ENCODE measurements around the gene DTNA. TPM values are rescaled to one million over a fixed set of nuclear protein-coding genes. Genes with fewer than 3 reads are reported as not detected.

DTNA gene
- total RNA-seq, 2 experiments from 2014 or later, result 0.58 to 0.66 TPM

DNA sequence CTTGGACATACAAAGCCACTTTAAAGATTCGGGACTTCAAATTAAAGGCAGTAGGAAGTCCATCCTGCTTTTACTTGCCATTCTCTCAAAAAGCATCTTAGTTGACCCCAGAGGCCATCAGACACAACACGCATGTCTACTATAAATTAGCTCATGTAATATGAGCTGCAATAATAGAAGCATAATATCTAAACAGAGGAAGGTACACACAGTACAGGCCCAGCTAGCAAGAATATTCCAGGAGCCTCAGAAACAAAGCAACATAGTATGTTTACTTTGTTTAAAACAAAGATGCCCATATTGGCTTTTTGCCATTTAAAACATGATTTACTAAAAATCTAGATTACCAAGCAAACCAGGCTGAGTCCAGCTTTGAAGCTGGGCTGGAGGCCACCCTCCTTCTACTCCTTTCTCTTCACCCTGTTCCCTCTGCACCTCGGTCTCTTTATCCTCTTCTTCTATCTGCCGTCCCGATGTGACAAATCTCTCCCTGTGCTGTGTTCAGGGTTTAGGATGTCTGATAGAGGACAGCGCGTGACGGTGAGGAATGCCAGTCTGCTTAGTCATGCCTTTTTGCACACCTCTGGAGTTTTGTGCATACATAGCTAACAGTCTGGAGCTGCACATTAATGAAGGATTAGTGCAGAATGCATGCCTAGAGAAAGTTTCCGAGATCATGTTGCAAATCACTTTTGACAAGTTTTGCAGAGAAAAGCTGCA is 28.2 kb downstream of the DTNA start:
- Mint-ChIP-seq H3K4me1 (no peaks in the 10 kb centered on the region), H3K4me3 (no peak overlapping the region), H3K27me3 (peaks cover 8% of the 10 kb centered on the region), H3K27ac (no peak overlapping the region), H3K36me3 (no peaks in the 10 kb centered on the region), H3K9me3 (no peaks in the 10 kb centered on the region)
- DNase-seq, result no peak

DNA sequence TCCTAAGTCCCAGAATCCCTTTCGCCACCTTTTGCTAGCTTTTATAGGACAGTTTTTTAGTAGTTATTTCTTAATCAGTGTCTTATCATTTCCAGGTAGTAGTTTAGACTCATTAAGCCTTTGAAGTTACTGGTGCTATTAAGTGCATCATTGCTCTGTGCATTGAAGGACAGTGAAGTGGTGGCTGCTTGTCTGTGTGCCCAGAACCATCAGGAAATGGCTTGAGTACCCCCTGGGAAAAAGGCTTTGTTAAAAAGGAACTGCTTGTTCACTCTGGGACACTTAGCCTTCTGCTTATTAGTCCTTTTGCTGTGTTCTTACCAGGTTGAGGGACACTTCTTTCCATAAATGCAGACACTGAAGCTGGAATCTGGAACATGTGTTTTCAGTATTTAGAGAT is 30.0 kb downstream of the DTNA start:
- Mint-ChIP-seq H3K27ac (no peak overlapping the region), H3K36me3 (no peaks in the 10 kb centered on the region), H3K4me3 (no peak overlapping the region), H3K4me1 (no peaks in the 10 kb centered on the region), H3K27me3 (peaks cover 8% of the 10 kb centered on the region), H3K9me3 (no peaks in the 10 kb centered on the region)
- DNase-seq, result no peak

DNA sequence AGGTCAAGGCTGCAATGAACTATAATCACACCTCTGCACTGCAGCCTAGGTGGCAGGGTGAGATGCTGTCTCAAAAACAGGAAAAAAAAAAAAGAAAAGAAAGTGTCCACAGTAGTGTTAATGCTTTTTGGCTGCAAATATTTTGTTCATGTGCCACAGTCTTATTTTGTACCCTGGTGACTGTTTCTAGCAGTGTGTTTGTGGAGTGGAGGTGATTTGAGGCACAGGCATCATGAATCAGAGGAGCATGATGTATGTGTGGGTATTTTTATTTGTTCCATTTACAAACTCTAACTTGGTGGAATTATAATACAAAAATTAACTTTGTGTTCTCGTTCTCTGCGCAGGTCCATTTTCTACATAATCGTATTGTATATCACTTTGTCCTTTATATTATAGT is 30.6 kb downstream of the DTNA start:
- DNase-seq, result no peak
- H3K4me3 Mint-ChIP-seq, result no peak overlapping the region
- no peaks in the 10 kb centered on the region for H3K4me1 Mint-ChIP-seq
- H3K27ac Mint-ChIP-seq, result no peak overlapping the region
- peaks cover 8% of the 10 kb centered on the region for H3K27me3 Mint-ChIP-seq
- no peaks in the 10 kb centered on the region for H3K9me3 Mint-ChIP-seq
- no peaks in the 10 kb centered on the region for H3K36me3 Mint-ChIP-seq

DNA sequence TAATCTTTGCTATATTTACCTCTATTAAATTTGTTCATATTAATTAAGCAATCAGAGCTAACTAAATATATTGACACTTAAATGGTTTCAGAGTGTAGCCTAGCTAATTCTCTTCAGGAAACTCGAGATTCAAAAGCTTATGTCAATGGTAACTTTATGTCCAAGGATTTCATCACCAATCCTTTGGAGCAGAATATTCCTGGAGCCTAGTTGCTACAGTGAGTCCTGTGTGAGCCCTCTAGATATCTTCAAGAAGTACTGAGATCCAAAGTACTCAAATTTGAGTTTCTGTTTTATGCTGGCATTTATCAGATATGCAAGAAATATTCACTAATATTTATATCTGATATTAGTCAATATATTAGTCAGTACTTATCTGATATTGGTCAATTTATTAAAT is 31.3 kb downstream of the DTNA start:
- Mint-ChIP-seq H3K4me1 (no peaks in the 10 kb centered on the region), H3K27me3 (peaks cover 8% of the 10 kb centered on the region), H3K27ac (no peak overlapping the region), H3K9me3 (no peaks in the 10 kb centered on the region), H3K36me3 (no peaks in the 10 kb centered on the region), H3K4me3 (no peak overlapping the region)
- DNase-seq, result no peak

DNA sequence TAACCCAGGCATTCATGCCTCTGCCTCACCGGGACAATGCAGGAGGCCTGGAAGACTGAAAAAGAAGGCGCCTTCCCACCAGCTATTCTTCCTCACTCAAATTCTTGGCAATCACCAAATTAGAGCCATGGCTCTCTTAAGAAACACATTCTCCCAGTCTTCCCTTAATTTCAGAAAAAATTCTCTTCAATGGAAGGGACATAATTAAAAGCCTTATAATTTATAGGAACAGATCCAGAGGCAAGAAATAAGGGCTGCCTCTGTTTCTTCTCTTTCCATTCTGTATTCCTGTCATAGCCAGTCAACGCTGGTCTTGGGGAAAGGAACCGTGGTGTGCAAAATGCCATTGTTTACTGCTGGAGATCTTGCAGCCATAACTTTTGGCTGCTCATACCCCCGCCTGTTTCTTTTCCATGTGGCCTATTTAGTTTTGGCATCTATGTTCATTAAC is 32.8 kb downstream of the DTNA start:
- H3K4me1 Mint-ChIP-seq, result no peaks in the 10 kb centered on the region
- H3K27me3 Mint-ChIP-seq, result peaks cover 10% of the 10 kb centered on the region
- H3K27ac Mint-ChIP-seq, result no peak overlapping the region
- no peaks in the 10 kb centered on the region for H3K36me3 Mint-ChIP-seq
- no peak for DNase-seq
- no peak overlapping the region for H3K4me3 Mint-ChIP-seq
- no peaks in the 10 kb centered on the region for H3K9me3 Mint-ChIP-seq

DNA sequence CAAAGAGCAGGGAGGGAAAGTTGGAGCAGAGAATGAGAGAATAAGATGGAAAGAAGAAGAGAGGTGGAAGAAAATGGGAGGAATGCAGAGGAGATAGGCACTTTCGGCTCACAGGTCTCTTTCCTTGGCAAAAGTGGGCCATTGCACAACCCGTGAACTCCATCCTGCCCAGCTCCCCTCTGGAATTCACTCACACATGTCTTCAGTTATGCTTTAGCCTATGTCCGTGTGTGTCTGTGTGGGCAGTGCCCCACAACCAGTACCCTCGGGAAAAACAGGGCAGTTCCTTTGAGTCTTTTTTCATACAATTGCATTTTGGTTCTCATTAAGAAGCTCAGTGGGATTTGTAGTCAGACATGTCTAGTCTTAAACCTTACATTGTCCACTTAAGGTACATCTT is 34.5 kb downstream of the DTNA start:
- H3K4me1 Mint-ChIP-seq, result no peaks in the 10 kb centered on the region
- H3K4me3 Mint-ChIP-seq, result no peak overlapping the region
- DNase-seq, result no peak
- H3K9me3 Mint-ChIP-seq, result no peaks in the 10 kb centered on the region
- H3K27me3 Mint-ChIP-seq, result peaks cover 15% of the 10 kb centered on the region
- H3K27ac Mint-ChIP-seq, result no peak overlapping the region
- H3K36me3 Mint-ChIP-seq, result no peaks in the 10 kb centered on the region

DNA sequence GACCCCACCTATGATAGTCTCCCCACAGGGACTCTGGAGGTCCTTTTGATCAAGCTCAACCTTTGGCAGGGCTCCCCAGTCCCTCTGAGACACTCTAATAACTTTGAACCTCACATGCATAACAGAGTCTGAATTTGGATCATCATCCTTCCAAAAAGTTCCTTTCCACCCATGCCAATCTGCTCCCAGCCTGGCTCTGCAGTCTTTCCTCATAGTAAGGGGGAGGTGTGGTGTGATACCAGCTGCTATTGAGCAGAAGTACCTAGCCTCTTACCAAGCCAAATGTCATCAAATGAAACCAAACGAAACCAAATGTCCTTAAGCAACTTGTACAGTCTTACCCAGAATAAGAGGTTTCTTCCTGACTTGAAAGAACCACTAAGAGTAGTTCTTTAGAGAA is 36.5 kb downstream of the DTNA start:
- no peak overlapping the region for H3K4me3 Mint-ChIP-seq
- no peaks in the 10 kb centered on the region for H3K9me3 Mint-ChIP-seq
- H3K4me1 Mint-ChIP-seq, result no peaks in the 10 kb centered on the region
- H3K27me3 Mint-ChIP-seq, result peaks cover 15% of the 10 kb centered on the region
- H3K36me3 Mint-ChIP-seq, result no peaks in the 10 kb centered on the region
- no peak for DNase-seq
- H3K27ac Mint-ChIP-seq, result no peak overlapping the region

DNA sequence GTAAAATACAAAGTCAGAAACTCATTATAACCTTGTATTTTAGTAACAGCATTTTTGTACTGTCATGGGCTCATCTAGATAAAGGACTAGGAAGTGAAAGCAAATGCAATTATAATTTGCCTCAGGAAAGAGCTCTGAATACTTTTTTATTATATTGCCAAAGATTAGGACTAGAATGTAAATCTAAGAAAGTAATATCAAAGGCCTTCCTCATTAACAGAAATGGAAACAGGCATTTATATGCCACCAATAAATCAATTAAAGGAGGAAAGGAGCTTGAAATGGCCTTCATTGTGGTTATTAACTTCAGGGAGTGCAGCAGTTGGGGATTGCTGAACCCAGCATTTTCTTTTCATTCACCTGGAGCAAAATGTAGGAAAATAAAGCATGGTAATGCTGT is 39.6 kb downstream of the DTNA start:
- no peaks in the 10 kb centered on the region for H3K9me3 Mint-ChIP-seq
- no peaks in the 10 kb centered on the region for H3K36me3 Mint-ChIP-seq
- no peak overlapping the region for H3K27ac Mint-ChIP-seq
- no peaks in the 10 kb centered on the region for H3K4me1 Mint-ChIP-seq
- H3K4me3 Mint-ChIP-seq, result no peak overlapping the region
- peaks cover 10% of the 10 kb centered on the region for H3K27me3 Mint-ChIP-seq
- DNase-seq, result no peak

DNA sequence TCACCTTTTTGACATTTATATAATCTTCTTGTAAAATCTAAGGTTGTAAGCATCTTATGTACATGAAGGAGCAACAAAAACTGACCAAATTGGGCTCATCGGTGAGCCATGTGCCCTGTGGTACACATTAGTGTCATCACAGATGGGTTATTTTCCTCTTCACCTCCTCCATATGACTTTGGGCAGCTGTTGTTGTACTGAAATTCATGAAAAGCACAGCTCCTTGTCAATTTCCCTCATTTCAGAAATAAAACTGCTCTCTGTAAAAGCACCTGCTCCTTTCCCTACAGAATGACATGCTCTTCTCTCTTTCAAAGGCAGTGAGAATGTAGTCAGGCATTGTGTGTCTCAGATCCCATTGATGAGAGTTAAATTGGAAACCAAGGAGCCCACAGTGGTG is 42.0 kb downstream of the DTNA start:
- H3K9me3 Mint-ChIP-seq, result no peaks in the 10 kb centered on the region
- H3K36me3 Mint-ChIP-seq, result no peaks in the 10 kb centered on the region
- H3K27me3 Mint-ChIP-seq, result peaks cover 10% of the 10 kb centered on the region
- H3K4me3 Mint-ChIP-seq, result no peak overlapping the region
- H3K27ac Mint-ChIP-seq, result no peak overlapping the region
- DNase-seq, result no peak
- no peaks in the 10 kb centered on the region for H3K4me1 Mint-ChIP-seq

DNA sequence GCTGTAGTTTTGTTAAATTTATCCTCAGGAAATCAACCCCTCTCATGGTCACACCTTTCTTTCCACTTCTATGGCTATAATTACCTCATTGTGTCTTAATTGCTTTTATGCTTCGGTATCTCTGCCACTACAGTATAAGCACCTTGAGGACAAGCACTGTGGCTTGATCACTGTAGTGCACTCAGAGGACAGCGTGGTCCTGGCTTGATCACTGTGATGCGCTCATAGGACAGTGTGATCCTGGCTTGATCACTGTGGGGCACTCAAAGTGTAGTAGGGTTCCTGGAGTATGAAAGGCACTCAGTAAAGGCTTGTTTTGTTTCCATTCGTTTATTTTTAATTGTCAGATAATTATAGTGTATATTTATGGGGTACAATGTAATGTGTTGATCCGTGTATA is 44.2 kb downstream of the DTNA start:
- Mint-ChIP-seq H3K36me3 (no peaks in the 10 kb centered on the region), H3K27me3 (peaks cover 8% of the 10 kb centered on the region), H3K9me3 (no peaks in the 10 kb centered on the region), H3K27ac (no peak overlapping the region), H3K4me3 (no peak overlapping the region), H3K4me1 (no peaks in the 10 kb centered on the region)
- no peak for DNase-seq

DNA sequence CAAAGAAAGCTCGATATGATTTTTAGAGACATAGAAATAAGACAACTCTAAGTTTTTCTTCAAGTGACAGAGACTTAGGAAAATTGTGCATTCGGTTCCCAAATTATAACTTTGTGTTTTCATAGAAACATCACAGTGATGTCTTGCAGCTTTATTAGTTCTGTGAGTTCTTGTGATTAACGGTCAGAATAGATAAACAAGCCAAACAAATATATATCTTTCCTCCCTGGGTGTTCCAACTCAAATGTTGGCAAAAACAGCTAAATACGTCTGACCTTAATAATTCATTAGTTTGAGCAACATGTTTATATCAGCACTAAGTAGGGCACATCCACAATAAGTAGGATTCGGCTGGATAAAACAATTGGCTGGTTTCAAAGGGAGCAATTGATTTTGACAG is 47.6 kb downstream of the DTNA start:
- Mint-ChIP-seq H3K27ac (no peak overlapping the region), H3K36me3 (no peaks in the 10 kb centered on the region), H3K9me3 (no peaks in the 10 kb centered on the region), H3K27me3 (peaks cover 13% of the 10 kb centered on the region), H3K4me1 (no peaks in the 10 kb centered on the region), H3K4me3 (no peak overlapping the region)
- no peak for DNase-seq

DNA sequence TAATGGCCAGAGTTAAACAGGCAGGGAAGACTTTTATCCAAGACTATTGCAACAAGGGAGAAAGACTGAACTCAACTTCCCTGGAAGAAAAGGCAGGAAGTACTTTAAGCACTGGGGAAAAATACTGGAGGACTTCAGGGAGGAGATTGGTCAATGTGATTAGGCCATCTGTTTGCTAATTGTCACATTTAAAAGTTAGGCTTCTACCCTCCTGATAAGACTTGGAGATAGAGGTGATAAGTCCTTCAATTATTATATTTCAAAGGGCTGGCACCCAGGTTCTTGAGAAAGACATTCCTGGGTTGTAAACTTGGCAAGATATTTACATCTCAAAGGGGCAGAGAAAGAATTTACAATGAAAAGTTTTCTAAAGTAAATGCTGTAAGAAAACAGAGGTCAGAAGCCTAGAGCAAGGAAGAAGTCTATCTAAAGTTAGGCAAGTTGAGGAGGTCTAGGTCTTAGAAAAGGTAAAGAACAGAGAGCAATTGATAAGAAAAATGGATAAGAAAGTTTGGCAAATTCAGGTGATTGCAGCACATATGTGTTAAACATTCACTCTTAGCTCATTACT is 48.4 kb downstream of the DTNA start:
- no peak for DNase-seq
- no peaks in the 10 kb centered on the region for H3K9me3 Mint-ChIP-seq
- H3K36me3 Mint-ChIP-seq, result no peaks in the 10 kb centered on the region
- no peak overlapping the region for H3K4me3 Mint-ChIP-seq
- H3K27me3 Mint-ChIP-seq, result peaks cover 15% of the 10 kb centered on the region
- no peak overlapping the region for H3K27ac Mint-ChIP-seq
- no peaks in the 10 kb centered on the region for H3K4me1 Mint-ChIP-seq

DNA sequence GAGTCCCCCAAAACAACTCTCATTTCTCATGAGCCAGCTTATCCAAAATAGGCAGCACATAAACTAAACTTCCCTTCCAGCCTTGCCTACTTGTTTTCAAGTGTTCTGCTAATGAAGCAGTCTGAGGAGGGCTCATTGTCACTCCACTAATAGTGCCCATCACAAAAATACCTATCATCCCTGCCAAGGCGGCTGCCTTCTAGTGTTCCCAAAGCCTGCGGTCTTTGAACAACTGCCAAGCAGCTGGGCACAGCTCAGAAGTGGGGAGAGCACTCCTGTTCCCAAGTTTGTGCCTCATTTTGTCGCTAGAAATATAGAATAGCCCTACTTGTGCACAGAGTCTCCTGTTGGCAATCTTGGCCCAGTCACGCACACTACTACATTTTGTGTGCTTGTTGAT is 50.3 kb downstream of the DTNA start:
- Mint-ChIP-seq H3K4me1 (no peaks in the 10 kb centered on the region), H3K36me3 (no peaks in the 10 kb centered on the region), H3K4me3 (no peak overlapping the region), H3K9me3 (no peaks in the 10 kb centered on the region), H3K27ac (no peak overlapping the region), H3K27me3 (peaks cover 16% of the 10 kb centered on the region)
- no peak for DNase-seq

DNA sequence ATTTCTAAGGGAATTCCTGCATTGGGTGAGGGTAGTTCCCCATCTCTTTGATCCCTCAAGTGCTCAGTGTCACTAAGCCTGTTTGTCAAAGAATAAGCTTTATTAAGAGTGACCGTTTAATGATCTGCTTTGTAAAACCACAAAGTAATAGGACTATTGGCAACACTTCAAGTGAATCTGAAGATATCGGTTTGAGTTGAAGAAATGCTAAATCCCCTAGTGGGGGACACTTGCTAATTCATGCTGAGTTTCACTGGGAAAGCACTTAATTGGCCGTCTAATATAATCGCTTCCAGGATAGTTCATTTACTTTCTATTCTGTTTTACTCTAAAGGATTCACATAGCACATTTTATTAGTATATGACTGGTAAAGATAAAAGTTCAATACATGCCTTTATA is 54.4 kb downstream of the DTNA start:
- Mint-ChIP-seq H3K4me1 (no peaks in the 10 kb centered on the region), H3K9me3 (no peaks in the 10 kb centered on the region), H3K27me3 (peaks cover 12% of the 10 kb centered on the region), H3K36me3 (no peaks in the 10 kb centered on the region), H3K27ac (no peak overlapping the region), H3K4me3 (no peak overlapping the region)
- DNase-seq, result no peak

DNA sequence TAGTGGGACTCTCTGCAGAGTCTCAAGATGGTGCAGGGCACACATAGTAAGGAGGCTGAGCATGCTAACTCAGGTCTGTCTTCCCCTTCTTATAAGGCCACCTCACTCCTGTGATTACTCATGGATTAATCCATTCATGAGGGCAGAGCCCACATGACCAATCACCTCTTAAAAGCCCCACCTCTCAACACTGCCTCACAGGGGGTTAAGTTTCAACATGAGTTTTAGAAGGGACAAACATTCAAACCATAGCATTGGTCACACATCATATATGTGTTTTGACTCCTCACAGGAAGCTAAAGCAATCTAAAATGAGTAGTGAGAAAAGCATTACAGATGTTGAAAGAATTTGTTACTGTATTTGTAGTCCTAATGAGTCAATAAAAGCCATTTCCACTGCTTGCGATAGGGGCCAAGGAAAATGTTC is 57.5 kb downstream of the DTNA start:
- Mint-ChIP-seq H3K4me3 (no peak overlapping the region), H3K4me1 (no peaks in the 10 kb centered on the region), H3K36me3 (no peaks in the 10 kb centered on the region), H3K27ac (no peak overlapping the region), H3K9me3 (no peaks in the 10 kb centered on the region), H3K27me3 (peaks cover 11% of the 10 kb centered on the region)
- DNase-seq, result no peak

DNA sequence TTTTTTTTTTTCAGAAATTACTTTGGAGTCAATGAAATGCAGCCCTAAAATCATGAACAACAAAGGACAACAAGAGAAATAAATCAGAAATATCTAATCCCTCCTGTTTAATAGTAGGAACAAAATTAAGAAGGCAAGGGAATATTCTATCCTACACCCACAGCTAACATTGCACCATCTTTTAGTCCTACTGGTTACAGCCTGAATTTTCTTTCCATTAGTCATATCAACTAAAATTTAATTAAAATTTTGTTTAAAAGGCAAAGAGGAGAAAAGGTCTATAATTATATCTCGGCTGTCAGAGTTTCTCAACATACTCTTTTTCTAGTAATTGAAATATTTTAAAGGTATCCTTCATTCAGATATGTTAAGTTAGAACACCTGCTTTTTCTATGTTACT is 61.9 kb downstream of the DTNA start:
- no peaks in the 10 kb centered on the region for H3K4me1 Mint-ChIP-seq

More for the DNA sequence above, 61.9 kb downstream of the DTNA start:
- Mint-ChIP-seq H3K4me3 (no peak overlapping the region), H3K27ac (no peak overlapping the region), H3K27me3 (peaks cover 23% of the 10 kb centered on the region), H3K36me3 (no peaks in the 10 kb centered on the region), H3K9me3 (no peaks in the 10 kb centered on the region)
- no peak for DNase-seq

All from activated naive CD8-positive, alpha-beta T cell treated with anti-CD3 and anti-CD28 coated beads for 36 hours (primary cell).